ENCODE results near the gene MIB1. TPM values are rescaled to one million over a fixed set of nuclear protein-coding genes. Genes with fewer than 3 reads are reported as not detected.

The MIB1 gene
- polyA plus RNA-seq, 3 donors from 2014 or later = 1.9 to 6.4 (median 5.0) TPM

DNA sequence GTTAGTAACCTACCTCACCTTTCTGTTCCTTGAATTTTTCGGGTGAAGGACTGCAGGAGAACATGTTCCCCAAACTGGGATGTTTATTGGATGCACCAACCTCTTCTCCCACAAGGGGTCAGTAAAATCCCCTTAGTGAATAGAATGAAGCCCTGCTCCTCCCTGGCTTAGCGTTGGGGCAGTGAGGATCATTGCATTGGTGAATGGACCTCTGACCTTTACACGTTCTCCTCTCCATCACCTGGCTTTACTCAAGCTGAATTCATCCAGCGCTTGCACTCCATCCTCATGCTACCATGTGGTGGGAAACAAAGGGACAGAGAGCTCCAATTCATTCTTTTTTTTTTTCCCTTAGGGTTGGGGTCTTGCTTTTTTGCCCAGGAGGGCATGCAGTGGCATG lies 157.2 kb downstream of the MIB1 start:
- Mint-ChIP-seq H3K4me1 (no peaks in the 10 kb centered on the region), H3K27me3 (ENCODE audit: low read depth in 3 of 3) (peaks cover 11 to 17% (median 12%) of the 10 kb centered on the region in 3 donors), H3K36me3 (no peaks in the 10 kb centered on the region), H3K9me3 (no peaks in the 10 kb centered on the region), H3K27ac (no peak overlapping the region), H3K4me3 (no peak overlapping the region)
- DNase-seq = peak in 2 of 3 donors; percentile 10 to 15

GRCh38 chr18:21900605-21901352 lies 160.2 kb downstream of the MIB1 start:
- Mint-ChIP-seq H3K4me1 (no peaks in the 10 kb centered on the region), H3K36me3 (no peaks in the 10 kb centered on the region), H3K4me3 (no peak overlapping the region), H3K27ac (no peak overlapping the region), H3K27me3 (ENCODE audit: low read depth in 3 of 3) (peaks cover 11 to 14% (median 14%) of the 10 kb centered on the region in 3 donors), H3K9me3 (no peaks in the 10 kb centered on the region)
- no peak for DNase-seq

DNA sequence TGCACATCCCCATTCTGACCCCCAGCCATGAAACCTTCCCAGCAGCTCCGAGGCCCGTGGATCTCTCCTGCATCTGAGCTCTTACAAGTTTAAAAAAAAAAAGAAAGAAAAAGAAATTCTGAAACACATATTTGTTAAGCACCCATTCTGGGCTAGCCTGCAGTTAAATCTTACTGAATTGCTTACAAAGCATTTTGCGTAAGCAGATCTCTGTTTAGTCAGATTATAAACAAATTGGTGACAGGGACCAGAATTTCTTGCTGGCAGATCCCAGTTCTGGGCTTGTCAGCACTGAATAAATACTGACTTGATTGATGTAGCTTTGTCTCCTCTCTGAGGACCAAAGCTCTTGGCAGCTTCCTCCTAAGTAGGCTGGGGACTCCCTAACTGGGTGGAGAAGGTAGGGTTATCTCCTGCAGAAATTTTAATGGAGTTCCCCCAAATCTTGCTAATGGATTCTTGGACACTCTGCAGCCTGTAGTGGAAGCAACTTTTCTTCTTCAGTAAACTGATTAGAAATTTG lies 160.9 kb downstream of the MIB1 start:
- no peaks in the 10 kb centered on the region for H3K36me3 Mint-ChIP-seq
- no peak overlapping the region for H3K4me3 Mint-ChIP-seq
- DNase-seq = no peak
- no peaks in the 10 kb centered on the region for H3K4me1 Mint-ChIP-seq
- no peaks in the 10 kb centered on the region for H3K9me3 Mint-ChIP-seq
- H3K27ac Mint-ChIP-seq = no peak overlapping the region
- peaks cover 12 to 14% (median 12%) of the 10 kb centered on the region in 3 donors for H3K27me3 Mint-ChIP-seq (ENCODE audit: low read depth in 3 of 3)

DNA sequence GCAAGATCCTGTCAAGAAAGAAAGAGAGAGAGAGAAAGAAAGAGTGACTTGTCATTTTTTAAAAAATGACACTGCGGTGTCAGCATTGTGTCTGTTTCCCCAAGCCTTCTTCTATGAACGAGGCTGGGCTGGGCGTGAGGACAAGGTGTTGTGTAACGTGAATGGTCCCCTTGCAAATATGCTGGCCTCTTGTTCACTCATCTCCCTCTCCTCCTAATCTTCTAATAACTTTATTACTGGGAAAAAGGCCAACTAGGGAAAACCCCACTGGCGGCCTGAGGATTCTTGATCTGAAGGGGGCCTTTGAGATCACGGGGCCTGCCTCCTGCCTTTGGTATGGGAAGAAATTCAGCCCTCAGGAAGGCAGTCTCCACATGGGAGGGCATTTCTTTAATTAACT lies 163.1 kb downstream of the MIB1 start:
- H3K27ac Mint-ChIP-seq = no peak overlapping the region
- peaks cover 6 to 23% (median 6%) of the 10 kb centered on the region in 3 donors for H3K27me3 Mint-ChIP-seq (ENCODE audit: low read depth in 3 of 3)
- H3K4me1 Mint-ChIP-seq = no peaks in the 10 kb centered on the region
- no peaks in the 10 kb centered on the region for H3K9me3 Mint-ChIP-seq
- DNase-seq = no peak
- H3K4me3 Mint-ChIP-seq = no peak overlapping the region
- no peaks in the 10 kb centered on the region for H3K36me3 Mint-ChIP-seq

- Mint-ChIP-seq H3K36me3 (no peaks in the 10 kb centered on the region), H3K9me3 (no peaks in the 10 kb centered on the region), H3K27ac (no peak overlapping the region), H3K27me3 (ENCODE audit: low read depth in 3 of 3) (peaks cover 6 to 21% (median 6%) of the 10 kb centered on the region in 3 donors), H3K4me1 (no peaks in the 10 kb centered on the region), H3K4me3 (no peak overlapping the region)
- DNase-seq = no peak
These were observed 164.3 kb downstream of the MIB1 start for GRCh38 chr18:21904856-21905255.

DNA sequence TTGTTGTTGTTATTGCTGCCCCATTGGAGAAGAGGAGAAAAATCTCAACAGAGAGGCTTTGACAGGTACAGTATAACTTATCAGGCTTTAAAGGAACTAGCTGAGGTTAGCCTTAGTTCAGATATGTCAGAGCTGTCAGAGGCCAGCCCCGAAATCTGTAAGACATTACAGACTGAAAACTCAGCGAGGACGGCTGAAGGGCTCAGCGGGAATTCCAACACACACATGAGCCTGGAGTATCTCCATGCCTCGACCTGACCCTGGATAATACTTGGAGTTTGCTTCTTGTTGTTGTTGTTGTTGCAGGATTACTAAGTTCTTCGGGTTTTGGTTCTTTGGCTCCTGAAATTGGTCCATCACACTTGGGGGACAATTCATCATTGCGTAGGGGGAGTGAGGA lies 166.9 kb downstream of the MIB1 start:
- no peaks in the 10 kb centered on the region for H3K4me1 Mint-ChIP-seq
- no peaks in the 10 kb centered on the region for H3K9me3 Mint-ChIP-seq
- peaks cover 3 to 16% (median 4%) of the 10 kb centered on the region in 3 donors for H3K27me3 Mint-ChIP-seq (ENCODE audit: low read depth in 3 of 3)
- H3K36me3 Mint-ChIP-seq = no peaks in the 10 kb centered on the region
- DNase-seq = no peak
- H3K4me3 Mint-ChIP-seq = no peak overlapping the region
- no peak overlapping the region for H3K27ac Mint-ChIP-seq

- Mint-ChIP-seq H3K4me3 (no peak overlapping the region), H3K9me3 (no peaks in the 10 kb centered on the region), H3K4me1 (no peaks in the 10 kb centered on the region), H3K36me3 (no peaks in the 10 kb centered on the region), H3K27me3 (ENCODE audit: low read depth in 3 of 3) (peaks cover 3 to 19% (median 4%) of the 10 kb centered on the region in 3 donors), H3K27ac (no peak overlapping the region)
- no peak for DNase-seq
These were observed 168.1 kb downstream of the MIB1 start for GRCh38 chr18:21908711-21909110.

DNA sequence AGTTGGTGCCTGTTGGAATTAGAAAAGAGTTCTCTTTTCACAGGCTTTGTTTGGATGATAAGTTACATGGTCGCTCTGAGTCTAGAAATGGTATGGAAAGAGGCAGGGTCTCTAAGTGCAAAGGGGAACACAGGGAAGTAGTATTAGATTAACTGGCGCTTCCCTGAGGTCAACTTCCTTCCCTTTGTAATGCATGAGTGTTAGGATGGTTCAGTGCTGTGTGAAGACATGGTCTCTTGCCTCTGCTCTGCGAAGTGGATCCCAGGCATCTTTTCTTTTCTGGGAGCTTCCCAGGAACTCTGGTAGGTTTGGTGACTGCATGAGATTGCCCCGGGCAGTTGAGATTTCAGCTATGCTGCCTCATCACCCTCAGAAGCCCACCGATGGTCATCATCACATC lies 170.3 kb downstream of the MIB1 start:
- H3K36me3 Mint-ChIP-seq = no peaks in the 10 kb centered on the region
- peaks cover 4 to 18% (median 7%) of the 10 kb centered on the region in 3 donors for H3K27me3 Mint-ChIP-seq (ENCODE audit: low read depth in 3 of 3)
- no peak overlapping the region for H3K4me3 Mint-ChIP-seq
- no peaks in the 10 kb centered on the region for H3K9me3 Mint-ChIP-seq
- DNase-seq = no peak
- no peak overlapping the region for H3K27ac Mint-ChIP-seq
- H3K4me1 Mint-ChIP-seq = no peaks in the 10 kb centered on the region

- no peak overlapping the region for H3K27ac Mint-ChIP-seq
- H3K4me1 Mint-ChIP-seq = no peaks in the 10 kb centered on the region
- no peaks in the 10 kb centered on the region for H3K36me3 Mint-ChIP-seq
- H3K27me3 Mint-ChIP-seq (ENCODE audit: low read depth in 3 of 3) = peaks cover 4 to 18% (median 5%) of the 10 kb centered on the region in 3 donors
- H3K4me3 Mint-ChIP-seq = no peak overlapping the region
- DNase-seq = no peak
- H3K9me3 Mint-ChIP-seq = no peaks in the 10 kb centered on the region
These were observed 171.0 kb downstream of the MIB1 start for GRCh38 chr18:21911551-21911950.

DNA sequence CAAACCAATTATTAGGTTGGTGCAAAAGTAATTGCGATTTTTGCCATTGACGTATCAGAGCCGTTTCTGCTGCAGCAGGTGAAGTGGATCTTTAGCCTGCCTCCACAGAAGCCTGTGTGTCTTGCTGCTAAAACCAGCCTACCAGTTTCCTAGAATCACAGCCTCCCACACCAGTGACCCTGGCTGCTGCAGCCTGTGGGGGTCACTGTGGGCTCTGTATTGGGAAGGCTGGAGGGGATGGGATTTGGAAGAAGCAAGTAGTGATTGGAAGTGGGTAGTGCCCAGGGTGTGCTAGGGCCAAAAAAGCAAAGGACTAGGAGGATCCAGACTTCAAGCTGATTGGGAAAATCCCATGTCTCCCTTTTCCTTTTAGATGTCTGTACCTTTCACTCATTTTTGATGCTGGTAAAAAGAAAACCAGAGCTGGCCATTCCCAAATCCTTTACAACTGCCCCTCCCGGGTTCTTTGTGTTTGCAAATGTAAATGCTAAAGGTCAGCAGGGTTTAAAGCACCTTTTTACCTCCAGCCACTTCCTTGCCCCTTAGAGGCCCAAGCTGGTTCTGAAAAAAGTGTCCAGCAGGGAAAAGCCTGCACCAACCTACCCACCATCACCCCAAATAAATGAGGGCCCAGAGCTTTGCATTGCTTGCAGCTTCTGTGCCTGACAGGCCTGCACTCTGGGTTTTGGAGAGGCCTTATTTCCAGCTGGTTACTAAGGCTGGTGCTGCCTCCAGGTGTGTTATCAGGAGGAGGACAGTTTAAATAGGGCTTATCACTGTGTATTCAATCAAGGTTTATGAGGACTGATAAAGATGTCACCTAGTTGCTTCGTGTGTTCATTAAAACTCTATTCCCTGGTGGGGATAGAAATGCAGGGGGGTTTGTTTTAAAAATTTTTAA lies 172.0 kb downstream of the MIB1 start:
- H3K27ac Mint-ChIP-seq = no peak overlapping the region
- no peaks in the 10 kb centered on the region for H3K9me3 Mint-ChIP-seq
- DNase-seq = no peak
- peaks cover 4 to 13% (median 7%) of the 10 kb centered on the region in 3 donors for H3K27me3 Mint-ChIP-seq (ENCODE audit: low read depth in 3 of 3)
- H3K4me1 Mint-ChIP-seq = no peaks in the 10 kb centered on the region
- no peaks in the 10 kb centered on the region for H3K36me3 Mint-ChIP-seq
- no peak overlapping the region for H3K4me3 Mint-ChIP-seq

DNA sequence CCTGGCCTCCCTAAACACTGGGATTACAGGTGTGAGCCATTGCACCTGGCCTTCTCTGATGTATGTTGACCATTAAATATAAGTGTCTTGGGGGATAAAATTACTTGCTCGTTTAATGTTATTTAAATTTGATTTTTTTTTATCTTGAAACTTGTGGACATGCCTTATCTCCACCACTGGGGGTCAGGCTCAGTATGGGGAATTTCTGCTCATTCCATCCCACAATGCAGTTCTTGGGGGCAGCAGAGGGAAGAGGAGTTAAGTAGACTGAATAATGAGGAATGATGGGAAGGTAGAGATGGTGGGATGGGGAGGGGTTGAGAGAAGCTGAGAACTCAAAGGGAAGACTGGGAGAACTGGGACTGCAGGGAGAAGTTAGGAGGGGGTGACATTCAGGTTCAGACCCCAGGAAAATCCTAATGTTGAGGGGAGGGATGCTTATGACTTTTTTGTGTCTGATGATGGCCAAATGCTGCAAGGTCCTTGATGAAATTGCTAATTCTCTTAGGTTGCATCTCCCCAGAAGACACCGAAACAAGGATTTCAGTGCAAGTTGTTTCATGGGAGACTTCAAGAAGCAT lies 174.2 kb downstream of the MIB1 start:
- no peaks in the 10 kb centered on the region for H3K4me1 Mint-ChIP-seq
- no peak for DNase-seq
- H3K36me3 Mint-ChIP-seq = no peaks in the 10 kb centered on the region
- H3K9me3 Mint-ChIP-seq = peaks cover 4 to 18% (median 8%) of the 10 kb centered on the region in 6 donors
- H3K27ac Mint-ChIP-seq = no peak overlapping the region
- H3K27me3 Mint-ChIP-seq (ENCODE audit: low read depth in 3 of 3) = peaks cover 4 to 7% (median 6%) of the 10 kb centered on the region in 3 donors
- H3K4me3 Mint-ChIP-seq = no peak overlapping the region

DNA sequence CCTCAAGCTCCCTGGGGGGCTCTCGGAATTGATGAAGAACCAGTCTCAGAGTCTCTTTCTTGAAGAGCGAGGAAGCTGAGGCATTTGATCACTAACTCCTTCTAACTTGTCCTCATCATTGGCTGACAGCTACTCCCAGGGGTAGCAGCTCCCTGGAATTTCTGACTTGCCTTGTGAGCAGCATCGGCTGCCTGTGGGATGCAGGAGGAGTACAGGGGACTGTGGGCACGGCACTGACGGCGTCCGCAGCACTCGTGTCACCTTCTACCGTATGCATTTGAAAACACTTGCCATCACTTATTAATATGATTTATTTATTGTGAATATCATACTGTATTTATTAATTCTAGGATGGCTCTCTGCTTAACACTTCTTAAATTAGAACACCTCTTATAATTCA lies 175.0 kb downstream of the MIB1 start:
- H3K27me3 Mint-ChIP-seq (ENCODE audit: low read depth in 3 of 3) = peaks cover 5 to 6% (median 6%) of the 10 kb centered on the region in 3 donors
- H3K4me1 Mint-ChIP-seq = no peaks in the 10 kb centered on the region
- DNase-seq = no peak
- no peak overlapping the region for H3K27ac Mint-ChIP-seq
- no peak overlapping the region for H3K4me3 Mint-ChIP-seq
- H3K36me3 Mint-ChIP-seq = no peaks in the 10 kb centered on the region
- peaks cover 4 to 18% (median 8%) of the 10 kb centered on the region in 6 donors for H3K9me3 Mint-ChIP-seq

DNA sequence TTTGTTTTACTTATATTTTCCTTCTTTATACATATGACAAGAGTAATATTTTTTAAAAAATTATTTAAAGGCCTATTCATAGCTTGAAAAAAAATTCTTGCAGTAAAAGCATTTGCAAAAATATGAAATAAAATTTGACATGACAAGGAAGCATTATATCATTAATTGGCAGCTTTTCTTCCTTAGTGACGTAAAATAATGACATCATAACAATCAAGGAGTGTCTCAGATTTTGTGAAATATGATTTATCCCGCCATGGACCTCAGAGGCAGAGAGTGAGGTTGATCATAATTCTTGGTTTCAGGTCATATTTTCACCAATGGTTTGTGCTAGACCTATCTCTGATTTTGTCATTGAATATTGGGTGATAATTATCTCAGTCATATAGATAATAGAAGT lies 176.0 kb downstream of the MIB1 start:
- no peaks in the 10 kb centered on the region for H3K36me3 Mint-ChIP-seq
- no peak overlapping the region for H3K4me3 Mint-ChIP-seq
- no peak overlapping the region for H3K27ac Mint-ChIP-seq
- DNase-seq = no peak
- H3K4me1 Mint-ChIP-seq = no peaks in the 10 kb centered on the region
- peaks cover 4 to 8% (median 7%) of the 10 kb centered on the region in 3 donors for H3K27me3 Mint-ChIP-seq (ENCODE audit: low read depth in 3 of 3)
- peaks cover 4 to 22% (median 8%) of the 10 kb centered on the region in 6 donors for H3K9me3 Mint-ChIP-seq

GRCh38 chr18:21918693-21919092 lies 178.1 kb downstream of the MIB1 start:
- no peak overlapping the region for H3K27ac Mint-ChIP-seq
- DNase-seq = no peak
- H3K4me3 Mint-ChIP-seq = no peak overlapping the region
- H3K4me1 Mint-ChIP-seq = no peaks in the 10 kb centered on the region
- peaks cover 4 to 6% (median 5%) of the 10 kb centered on the region in 3 donors for H3K27me3 Mint-ChIP-seq (ENCODE audit: low read depth in 3 of 3)
- peaks cover 4 to 22% (median 8%) of the 10 kb centered on the region in 6 donors for H3K9me3 Mint-ChIP-seq
- no peaks in the 10 kb centered on the region for H3K36me3 Mint-ChIP-seq

Measured in immature natural killer cell (primary cell).